Measurements from ENCODE around the gene ACER3.

ACER3 gene

GRCh38 chr11:77036398-77036797 lies 175.7 kb downstream of the ACER3 start:
- no peak for ATAC-seq
- TF ChIP-seq ZFP30 (CRISPR knock-in tag; IDR thresholded peaks at IDR 0.05) = no peak
- no peak for TF ChIP-seq CREB5 (CRISPR knock-in tag; IDR thresholded peaks at IDR 0.05; ENCODE audit: low read depth)
- TF ChIP-seq RARB (CRISPR knock-in tag; IDR thresholded peaks at IDR 0.05) = no peak
- TF ChIP-seq TSHZ2 (CRISPR knock-in tag; IDR thresholded peaks at IDR 0.05) = no peak
- no peak for TF ChIP-seq ZNF565 (CRISPR knock-in tag; conservative IDR thresholded peaks at IDR 0.05; ENCODE audit: low read depth)
- no peak for TF ChIP-seq SNAI2 (CRISPR knock-in tag; IDR thresholded peaks at IDR 0.05)
- no peak for TF ChIP-seq OSR1 (CRISPR knock-in tag; IDR thresholded peaks at IDR 0.05)
- TF ChIP-seq PPARA (CRISPR knock-in tag; IDR thresholded peaks at IDR 0.05; ENCODE audit: borderline replicate concordance) = no peak
- TF ChIP-seq CSRNP3 (CRISPR knock-in tag; IDR thresholded peaks at IDR 0.05) = no peak
- no peak for TF ChIP-seq ZNF8 (CRISPR knock-in tag; IDR thresholded peaks at IDR 0.05)
- TF ChIP-seq TOX (CRISPR knock-in tag; IDR thresholded peaks at IDR 0.05; ENCODE audit: borderline replicate concordance) = no peak
- no peak for TF ChIP-seq CSDC2 (CRISPR knock-in tag; IDR thresholded peaks at IDR 0.05)
- no peak for TF ChIP-seq GLIS3 (CRISPR knock-in tag; IDR thresholded peaks at IDR 0.05)
- TF ChIP-seq ARNTL (CRISPR knock-in tag; IDR thresholded peaks at IDR 0.05; ENCODE audit: borderline replicate concordance, low read depth) = no peak
- TF ChIP-seq ESRRG (CRISPR knock-in tag; IDR thresholded peaks at IDR 0.05) = no peak
- no peak for TF ChIP-seq TCF4 (CRISPR knock-in tag; IDR thresholded peaks at IDR 0.05; ENCODE audit: borderline replicate concordance)
- no peak for TF ChIP-seq ZNF70 (CRISPR knock-in tag; IDR thresholded peaks at IDR 0.05)

- TF ChIP-seq PATZ1 (CRISPR knock-in tag; IDR thresholded peaks at IDR 0.05; ENCODE audit: borderline replicate concordance) (no peak), CSRNP3 (CRISPR knock-in tag; IDR thresholded peaks at IDR 0.05) (no peak), GLIS3 (CRISPR knock-in tag; IDR thresholded peaks at IDR 0.05) (no peak), ZFP30 (CRISPR knock-in tag; IDR thresholded peaks at IDR 0.05) (no peak), ZFP3 (CRISPR knock-in tag; IDR thresholded peaks at IDR 0.05) (no peak), SNAI2 (CRISPR knock-in tag; IDR thresholded peaks at IDR 0.05) (no peak)
- ATAC-seq = no peak
These were observed 176.3 kb downstream of the ACER3 start for GRCh38 chr11:77037057-77037456.

GRCh38 chr11:77038029-77038824 lies 177.5 kb downstream of the ACER3 start:
- ATAC-seq = no peak
- TF ChIP-seq ZFP3 (CRISPR knock-in tag; IDR thresholded peaks at IDR 0.05) = no peak
- TF ChIP-seq ZC3H10 (CRISPR knock-in tag; IDR thresholded peaks at IDR 0.05) = no peak
- TF ChIP-seq CSDC2 (CRISPR knock-in tag; IDR thresholded peaks at IDR 0.05) = no peak
- no peak for TF ChIP-seq CREB5 (CRISPR knock-in tag; IDR thresholded peaks at IDR 0.05; ENCODE audit: low read depth)
- TF ChIP-seq GLIS3 (CRISPR knock-in tag; IDR thresholded peaks at IDR 0.05) = no peak
- TF ChIP-seq RARB (CRISPR knock-in tag; IDR thresholded peaks at IDR 0.05) = no peak
- no peak for TF ChIP-seq TOX (CRISPR knock-in tag; IDR thresholded peaks at IDR 0.05; ENCODE audit: borderline replicate concordance)
- no peak for TF ChIP-seq POU6F1 (CRISPR knock-in tag; IDR thresholded peaks at IDR 0.05; ENCODE audit: borderline replicate concordance, low read depth)
- TF ChIP-seq ISL1 (CRISPR knock-in tag; IDR thresholded peaks at IDR 0.05) = no peak
- no peak for TF ChIP-seq ZNF8 (CRISPR knock-in tag; IDR thresholded peaks at IDR 0.05)
- no peak for TF ChIP-seq PPARA (CRISPR knock-in tag; IDR thresholded peaks at IDR 0.05; ENCODE audit: borderline replicate concordance)
- TF ChIP-seq SNAI2 (CRISPR knock-in tag; IDR thresholded peaks at IDR 0.05) = no peak
- no peak for TF ChIP-seq ZNF565 (CRISPR knock-in tag; conservative IDR thresholded peaks at IDR 0.05; ENCODE audit: low read depth)
- no peak for TF ChIP-seq ZFP30 (CRISPR knock-in tag; IDR thresholded peaks at IDR 0.05)
- TF ChIP-seq TCF4 (CRISPR knock-in tag; IDR thresholded peaks at IDR 0.05; ENCODE audit: borderline replicate concordance) = no peak
- TF ChIP-seq ESRRG (CRISPR knock-in tag; IDR thresholded peaks at IDR 0.05) = no peak
- TF ChIP-seq ZNF70 (CRISPR knock-in tag; IDR thresholded peaks at IDR 0.05) = no peak

Data from SK-N-SH treated with all-trans-retinoic acid at 6 μM for 48 hours (cell line).